ENCODE measurements around the gene COL18A1. TPM values are rescaled to one million over a fixed set of nuclear protein-coding genes. Genes with fewer than 3 reads are reported as not detected.
"Not testable (repeated sequence)": the region's sequence is repeated elsewhere in the genome, so short reads cannot be mapped to it uniquely, and the experiment has no call there.

The COL18A1 gene
- total RNA-seq, 1 donor from 2014 or later = 9.2 TPM

DNA sequence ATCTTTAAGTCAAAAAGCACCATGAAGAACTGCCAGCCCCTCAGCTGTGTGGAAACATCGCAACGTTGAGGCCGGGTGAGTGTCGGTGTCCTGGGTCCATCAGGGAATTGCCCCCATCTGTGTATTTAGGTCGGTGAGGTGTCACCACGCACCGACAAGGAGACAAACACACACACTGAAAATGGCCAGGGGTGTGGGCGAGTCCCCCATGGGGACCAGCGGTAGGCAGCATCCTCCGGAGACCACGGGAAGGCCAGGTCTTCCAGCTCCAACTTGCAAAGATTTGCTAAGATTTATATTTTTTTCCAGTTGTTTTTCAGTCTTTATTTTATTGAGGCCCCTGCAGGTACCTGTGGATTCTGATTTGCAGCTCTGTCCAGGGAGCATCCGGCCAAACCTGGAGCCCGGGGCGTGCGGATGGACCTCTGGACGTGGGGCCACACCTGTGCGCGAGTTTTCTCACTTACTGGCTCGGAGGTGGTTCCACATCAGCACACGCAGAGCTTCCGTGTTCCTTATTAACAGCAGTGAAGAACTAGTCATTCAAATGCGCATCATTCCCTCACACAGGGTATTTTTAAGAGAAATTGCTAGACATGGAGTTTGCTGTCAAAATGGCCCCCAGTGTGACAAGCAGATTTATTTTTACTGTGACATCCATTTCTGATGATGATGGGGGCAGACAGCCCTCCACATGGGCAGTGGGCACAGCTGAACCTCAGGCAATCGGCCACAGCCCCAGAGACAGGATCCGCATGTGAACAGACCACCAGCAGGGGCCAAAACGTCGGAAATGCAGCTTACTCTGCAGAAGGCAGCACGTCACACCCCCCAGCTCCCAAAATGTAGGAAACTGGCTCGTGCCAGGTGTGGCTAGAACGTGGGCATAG is 154.5 kb downstream of the COL18A1 start:
- TF ChIP-seq, protein P1, sequence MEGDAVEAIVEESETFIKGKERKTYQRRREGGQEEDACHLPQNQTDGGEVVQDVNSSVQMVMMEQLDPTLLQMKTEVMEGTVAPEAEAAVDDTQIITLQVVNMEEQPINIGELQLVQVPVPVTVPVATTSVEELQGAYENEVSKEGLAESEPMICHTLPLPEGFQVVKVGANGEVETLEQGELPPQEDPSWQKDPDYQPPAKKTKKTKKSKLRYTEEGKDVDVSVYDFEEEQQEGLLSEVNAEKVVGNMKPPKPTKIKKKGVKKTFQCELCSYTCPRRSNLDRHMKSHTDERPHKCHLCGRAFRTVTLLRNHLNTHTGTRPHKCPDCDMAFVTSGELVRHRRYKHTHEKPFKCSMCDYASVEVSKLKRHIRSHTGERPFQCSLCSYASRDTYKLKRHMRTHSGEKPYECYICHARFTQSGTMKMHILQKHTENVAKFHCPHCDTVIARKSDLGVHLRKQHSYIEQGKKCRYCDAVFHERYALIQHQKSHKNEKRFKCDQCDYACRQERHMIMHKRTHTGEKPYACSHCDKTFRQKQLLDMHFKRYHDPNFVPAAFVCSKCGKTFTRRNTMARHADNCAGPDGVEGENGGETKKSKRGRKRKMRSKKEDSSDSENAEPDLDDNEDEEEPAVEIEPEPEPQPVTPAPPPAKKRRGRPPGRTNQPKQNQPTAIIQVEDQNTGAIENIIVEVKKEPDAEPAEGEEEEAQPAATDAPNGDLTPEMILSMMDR (IDR thresholded peaks at IDR 0.05; ENCODE audit: insufficient read depth, low read length, severe bottlenecking) = no peak
- no peak for FAIRE-seq
- no peak for DNase-seq (ENCODE audit: low read depth)
- Histone ChIP-seq H3K36me3 (ENCODE audit: control insufficient read depth, insufficient read depth, low read length) (no peaks in the 10 kb centered on the region), H3K27me3 (ENCODE audit: control insufficient read depth, insufficient read depth, low read length) (peaks cover 12% of the 10 kb centered on the region), H3K4me3 (ENCODE audit: low read depth, low read length) (no peak overlapping the region)

- peaks cover 12% of the 10 kb centered on the region for H3K27me3 ChIP-seq (ENCODE audit: control insufficient read depth, insufficient read depth, low read length)
- TF ChIP-seq, protein P1 (IDR thresholded peaks at IDR 0.05; ENCODE audit: insufficient read depth, low read length, severe bottlenecking) = no peak
Measured at GRCh38 chr21:45560106-45561021, 155.4 kb downstream of the COL18A1 start.

GRCh38 chr21:45561241-45561640 is 156.3 kb downstream of the COL18A1 start:
- FAIRE-seq; H3K36me3 ChIP-seq (ENCODE audit: control insufficient read depth, insufficient read depth, low read length); DNase-seq (ENCODE audit: low read depth); H3K4me3 ChIP-seq (ENCODE audit: low read depth, low read length): not testable (repeated sequence)
- H3K27me3 ChIP-seq (ENCODE audit: control insufficient read depth, insufficient read depth, low read length) = peaks cover 12% of the 10 kb centered on the region

More at GRCh38 chr21:45560106-45561021, 155.4 kb downstream of the COL18A1 start:
- DNase-seq (ENCODE audit: low read depth) (no peak), FAIRE-seq (no peak)
- no peak overlapping the region for H3K4me3 ChIP-seq (ENCODE audit: low read depth, low read length)
- H3K36me3 ChIP-seq (ENCODE audit: control insufficient read depth, insufficient read depth, low read length) = no peaks in the 10 kb centered on the region

- FAIRE-seq = no peak
- peaks cover 12% of the 10 kb centered on the region for H3K27me3 ChIP-seq (ENCODE audit: control insufficient read depth, insufficient read depth, low read length)
Measured at GRCh38 chr21:45562402-45562801, 157.4 kb downstream of the COL18A1 start.

DNA sequence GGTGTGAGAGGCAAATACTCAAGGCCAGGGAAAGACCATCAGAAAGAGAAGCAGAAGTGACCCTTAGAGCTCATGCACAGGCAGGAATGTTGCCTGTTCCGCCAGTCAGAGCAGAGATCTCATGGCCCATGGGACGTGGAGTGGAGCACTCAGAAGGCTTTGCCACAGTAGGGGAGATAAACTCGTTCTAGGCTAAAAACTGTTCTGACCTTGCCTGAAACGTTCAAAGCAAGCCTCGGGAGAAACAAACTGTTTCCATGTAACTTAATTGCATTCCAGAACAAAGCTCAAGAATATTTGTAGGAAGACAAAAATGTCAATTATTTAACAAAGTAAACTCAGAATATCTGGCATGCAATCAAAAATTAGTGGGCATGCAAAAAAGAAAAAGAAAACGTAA is 158.0 kb downstream of the COL18A1 start:
- Histone ChIP-seq H3K4me3 (ENCODE audit: low read depth, low read length) (no peak overlapping the region), H3K27me3 (ENCODE audit: control insufficient read depth, insufficient read depth, low read length) (peaks cover 12% of the 10 kb centered on the region), H3K36me3 (ENCODE audit: control insufficient read depth, insufficient read depth, low read length) (no peaks in the 10 kb centered on the region)
- FAIRE-seq (no peak), DNase-seq (ENCODE audit: low read depth) (no peak)
- TF ChIP-seq, protein P1 (IDR thresholded peaks at IDR 0.05; ENCODE audit: insufficient read depth, low read length, severe bottlenecking) = no peak

More at GRCh38 chr21:45562402-45562801, 157.4 kb downstream of the COL18A1 start:
- Histone ChIP-seq H3K4me3 (ENCODE audit: low read depth, low read length) (no peak overlapping the region), H3K36me3 (ENCODE audit: control insufficient read depth, insufficient read depth, low read length) (no peaks in the 10 kb centered on the region)
- TF ChIP-seq, protein P1 (IDR thresholded peaks at IDR 0.05; ENCODE audit: insufficient read depth, low read length, severe bottlenecking) = no peak
- DNase-seq (ENCODE audit: low read depth) = no peak

Other genes with a start within 250 kb of the COL18A1 start
- gene POFUT2, start 117.3 kb upstream of the COL18A1 start, total RNA-seq = 8.6 and 9.0 TPM in 2 replicates
- gene SLC19A1, start 137.3 kb downstream of the COL18A1 start, total RNA-seq = 2.2 and 4.5 TPM in 2 replicates
- 0.13 TPM in 1 of 2 replicates, not detected in the other for gene PCBP3, start 238.6 kb downstream of the COL18A1 start, total RNA-seq

Data from bronchial epithelial cell (primary cell).